Right lobe of liver (tissue), 6 donors: ENCODE results near the gene HIGD2A. TPM values are rescaled to one million over a fixed set of nuclear protein-coding genes. Genes with fewer than 3 reads are reported as not detected.
A peak's percentile ranks its signal among the peaks of the same experiment; 100 is the strongest.

Experiments used
- ATAC-seq, 4 donors: fragments of 200-7000 bp; cut with Tn5 transposase; one replicate each; pipeline ENCODE4 v1.9.1; 2020; ENCODE audit warnings: mild to moderate bottlenecking in 4 of 4, moderate library complexity in 4 of 4
- DNase-seq, 3 donors: peaks; one replicate each; pipeline ENCODE4 v3.0.0-alpha.2; 2020
- H3K27ac ChIP-seq, 3 donors: fragments of 200-600 bp; one replicate each; pipeline ENCODE4 v1.8.0; 2022
- H3K27me3 ChIP-seq, 2 donors: fragments of 200-600 bp; one replicate each; pipeline ENCODE4 v1.8.0; 2022
- H3K36me3 ChIP-seq, 4 donors: fragments of 200-600 bp; sonication (generic) in 1 of 4; one replicate each; pipeline versions ENCODE4 v1.5.1 to v1.8.0; 2017 to 2022; ENCODE audit warnings: control low read depth in 1 of 4
- H3K4me1 ChIP-seq, 4 donors: fragments of 200-600 bp; sonication (generic) in 1 of 4; one replicate each; pipeline versions ENCODE4 v1.5.1 to v1.8.0; 2017 to 2022; ENCODE audit warnings: control low read depth in 1 of 4
- H3K4me3 ChIP-seq, 3 donors: fragments of 200-600 bp; one replicate each; pipeline ENCODE4 v1.8.0; 2022
- H3K9me3 ChIP-seq, 4 donors: fragments of 200-600 bp; sonication (generic) in 1 of 4; one replicate each; pipeline versions ENCODE4 v1.5.1 to v1.8.0; 2017 to 2022; ENCODE audit warnings: control low read depth in 1 of 4
- CTCF ChIP-seq, 4 donors: fragments of 200-600 bp in 3 of 4; fragments of 450-650 bp in 1 of 4; IDR thresholded peaks; one replicate each; pipeline versions ENCODE4 v1.5.1 to v1.8.0; 2016 to 2022; ENCODE audit warnings: antibody characterized with exemption in 4 of 4, mild to moderate bottlenecking in 2 of 4
- POLR2A ChIP-seq: fragments of 450-650 bp; IDR thresholded peaks from one replicate; pipeline ENCODE4 v1.6.1; 2017; ENCODE audit warnings: antibody characterized with exemption, mild to moderate bottlenecking
- WGBS: methylation state at CpG from one replicate; pipeline ENCODE4 v1.1.6; 2018; ENCODE audit warnings: low coverage, low lambda C conversion rate; ENCODE audit not compliant: insufficient coverage; ENCODE audit errors: missing lambda C conversion rate; 5-methylcytosine and 5-hydroxymethylcytosine counted together
- intact Hi-C, 2 donors: fragments of 100-400 bp; cut with DNase I; formaldehyde crosslinking; loops; one replicate each; pipeline versions ENCODE4 v1.11.2 to v1.14.1; 2022
- total RNA-seq, 6 experiments: library from RNA; depleted of rRNA in 2 of 6; stranded (reverse); fragments of >200 nt in 2 of 6; fragmentation: NEBNext Ultra II Directional in 3 of 6; extraction: Animal tissue kit (Norgen Biotek cat#: 25700) in 3 of 6; gene quantifications; one replicate each; pipeline versions ENCODE4 v1.1.0 to v1.2.4, GENCODE V29; 2016 to 2023
- donor health status: DM: no; HTN: yes; CAD: no.
- donor health status: DM: no; HTN: no; CAD: no.
- donor health status: DM: no; HTN: no; CAD: no.
- donor health status: DM: no; HTN: yes; CAD: no.
- donor health status: DM: no; HTN: yes; CAD: no.

The HIGD2A gene
- total RNA-seq, 6 experiments from 2014 or later, result 39.0 to 107 (median 56.5) TPM

GRCh38 chr5:176373100-176373818 is 15.3 kb upstream of the HIGD2A start:
- H3K27me3 ChIP-seq, result no peaks in the 10 kb centered on the region
- WGBS, result 66% methylated on average over 5 of the region's 7 CpGs
- no peak for DNase-seq
- no peak overlapping the region for H3K27ac ChIP-seq
- no peak for ATAC-seq
- intact Hi-C loops, result no loop called here
- no peaks in the 10 kb centered on the region for H3K9me3 ChIP-seq
- no peak overlapping the region for H3K4me3 ChIP-seq
- H3K4me1 ChIP-seq, result peaks cover 0 to 9% (median 0%) of the 10 kb centered on the region in 4 donors
- TF ChIP-seq CTCF (IDR thresholded peaks at IDR 0.05) (no peak), POLR2A (no peak)
- H3K36me3 ChIP-seq, result no peaks in the 10 kb centered on the region

GRCh38 chr5:176379881-176380280 is 8.7 kb upstream of the HIGD2A start:
- H3K9me3 ChIP-seq, result no peaks in the 10 kb centered on the region
- H3K27me3 ChIP-seq, result no peaks in the 10 kb centered on the region
- no peak overlapping the region for H3K4me3 ChIP-seq
- H3K27ac ChIP-seq, result no peak overlapping the region
- H3K36me3 ChIP-seq, result peaks cover 0 to 23% (median 10%) of the 10 kb centered on the region in 4 donors
- no peak for TF ChIP-seq POLR2A
- no peak for TF ChIP-seq CTCF (IDR thresholded peaks at IDR 0.05)
- WGBS, result 66% methylated on average over 3 of the region's 3 CpGs
- intact Hi-C loops, result no loop called here
- ATAC-seq (no peak), DNase-seq (no peak)
- no peaks in the 10 kb centered on the region for H3K4me1 ChIP-seq

- H3K36me3 ChIP-seq, result peaks cover 0 to 30% (median 14%) of the 10 kb centered on the region in 4 donors
- TF ChIP-seq POLR2A (no peak), CTCF (IDR thresholded peaks at IDR 0.05) (no peak)
- intact Hi-C loops, result no loop called here
- H3K4me3 ChIP-seq, result no peak overlapping the region
- DNase-seq, result no peak
- peaks cover 0 to 7% (median 0%) of the 10 kb centered on the region in 4 donors for H3K4me1 ChIP-seq
- 46% methylated on average over 2 of the region's 3 CpGs for WGBS
- ATAC-seq, result peak in 1 of 4 donors; percentile 69
- no peaks in the 10 kb centered on the region for H3K9me3 ChIP-seq
- H3K27ac ChIP-seq, result peak overlapping the region in 1 of 3 donors; percentile 40
- H3K27me3 ChIP-seq, result no peaks in the 10 kb centered on the region
Measured at GRCh38 chr5:176381423-176381822, 7.1 kb upstream of the HIGD2A start.

GRCh38 chr5:176381979-176382378 is 6.6 kb upstream of the HIGD2A start:
- Histone ChIP-seq H3K4me3 (no peak overlapping the region), H3K27me3 (no peaks in the 10 kb centered on the region), H3K9me3 (no peaks in the 10 kb centered on the region), H3K36me3 (peaks cover 0 to 30% (median 14%) of the 10 kb centered on the region in 4 donors), H3K27ac (peak overlapping the region in 1 of 3 donors; percentile 40), H3K4me1 (peaks cover 0 to 12% (median 2%) of the 10 kb centered on the region in 4 donors)
- DNase-seq, result no peak
- no peak for TF ChIP-seq CTCF (IDR thresholded peaks at IDR 0.05)
- TF ChIP-seq POLR2A, result no peak
- intact Hi-C loops, result no loop called here
- no CpG with 5 or more reads among the region's 3 CpGs for WGBS
- no peak for ATAC-seq
